Osteoblast (primary cell): ENCODE measurements around the gene ERC1. TPM values are rescaled to one million over a fixed set of nuclear protein-coding genes. Genes with fewer than 3 reads are reported as not detected.
"Not testable (repeated sequence)": the region's sequence is repeated elsewhere in the genome, so short reads cannot be mapped to it uniquely, and the experiment has no call there.

ENCODE experiments used
- DNase-seq: peaks from one replicate; pipeline ENCODE4 v3.0.0; 2011; ENCODE audit warnings: low spot score, mixed read lengths; ENCODE audit not compliant: insufficient read length; ENCODE audit errors: missing footprints
- H2AFZ ChIP-seq: 2 replicates; pipeline ENCODE4 v1.6.0; 2011; ENCODE audit warnings: mild to moderate bottlenecking, low read length
- H3K27ac ChIP-seq: 2 replicates; pipeline ENCODE4 v1.5.1; 2011; ENCODE audit warnings: mild to moderate bottlenecking, low read depth, low read length, moderate library complexity
- H3K27me3 ChIP-seq: 2 replicates; pipeline ENCODE4 v1.6.0; 2012; ENCODE audit warnings: mild to moderate bottlenecking, control low read depth, inconsistent platforms, low read length, moderate library complexity; ENCODE audit not compliant: insufficient read depth
- H3K36me3 ChIP-seq: 2 replicates; pipeline ENCODE4 v1.5.1; 2011; ENCODE audit warnings: mild to moderate bottlenecking, low read length, control low read depth, moderate library complexity; ENCODE audit not compliant: insufficient read depth
- H3K4me1 ChIP-seq: 2 replicates; pipeline ENCODE4 v1.5.1; 2011; ENCODE audit warnings: mild to moderate bottlenecking, low read length, control low read depth, moderate library complexity; ENCODE audit not compliant: insufficient read depth
- H3K4me2 ChIP-seq: 2 replicates; pipeline ENCODE4 v1.6.0; 2011; ENCODE audit warnings: mild to moderate bottlenecking, low read length; ENCODE audit not compliant: insufficient read depth
- H3K4me3 ChIP-seq: fragments of 200-600 bp; sonication (generic); 3 replicates; pipeline ENCODE4 v1.5.1; 2012; ENCODE audit warnings: mild to moderate bottlenecking, low read length, inconsistent platforms; ENCODE audit not compliant: insufficient read depth
- H3K79me2 ChIP-seq: 2 replicates; pipeline ENCODE4 v1.6.0; 2012; ENCODE audit warnings: mild to moderate bottlenecking, low read length, control low read depth, inconsistent platforms; ENCODE audit not compliant: insufficient read depth
- H3K9me3 ChIP-seq: 2 replicates; pipeline ENCODE4 v1.5.1; 2011; ENCODE audit warnings: low read depth, low read length, control low read depth
- H4K20me1 ChIP-seq: 2 replicates; pipeline ENCODE4 v1.6.0; 2012; ENCODE audit warnings: mild to moderate bottlenecking, low read length, control low read depth; ENCODE audit not compliant: insufficient read depth
- CTCF ChIP-seq: IDR thresholded peaks from 2 replicates; pipeline ENCODE4 v1.5.1; 2011; ENCODE audit warnings: mild to moderate bottlenecking, low read depth, low read length, moderate library complexity; ENCODE audit errors: extremely low read depth
- total RNA-seq: library from RNA; depleted of rRNA; stranded (reverse); fragments of >200 nt; gene quantifications from 2 replicates; pipeline ENCODE4 v1.2.3, GENCODE V29; 2012

ERC1 gene
- total RNA-seq, 1 donor, result 36.2 TPM

DNA sequence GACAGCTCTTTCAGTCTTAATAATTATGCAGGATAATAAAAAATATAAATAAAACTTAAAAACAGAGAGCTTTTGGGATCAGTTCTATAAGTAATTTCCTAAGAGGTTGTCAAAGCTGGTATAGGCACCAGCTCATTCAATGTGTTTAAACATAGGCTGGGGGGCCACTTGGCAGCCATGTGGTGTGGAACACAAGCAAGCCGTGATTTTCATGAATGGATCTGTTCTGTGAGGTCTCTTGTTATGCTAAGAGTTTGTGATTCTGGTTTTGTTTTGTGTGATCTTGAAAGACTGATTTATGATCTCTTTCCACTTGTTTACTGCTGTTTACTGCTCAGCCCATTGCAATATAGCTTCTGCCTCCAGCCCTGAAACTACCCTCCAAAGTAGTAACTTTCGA is 362.4 kb downstream of the ERC1 start:
- Histone ChIP-seq H3K27me3 (no peaks in the 10 kb centered on the region), H3K4me3 (no peak overlapping the region), H3K27ac (no peak overlapping the region), H3K4me2 (no peak overlapping the region), H3K4me1 (peaks cover 40% of the 10 kb centered on the region), H2AFZ (no peak overlapping the region), H3K9me3 (no peaks in the 10 kb centered on the region), H3K36me3 (no peaks in the 10 kb centered on the region), H4K20me1 (no peaks in the 10 kb centered on the region), H3K79me2 (peaks cover 2% of the 10 kb centered on the region)
- DNase-seq, result no peak
- TF ChIP-seq CTCF, result no peak

DNA sequence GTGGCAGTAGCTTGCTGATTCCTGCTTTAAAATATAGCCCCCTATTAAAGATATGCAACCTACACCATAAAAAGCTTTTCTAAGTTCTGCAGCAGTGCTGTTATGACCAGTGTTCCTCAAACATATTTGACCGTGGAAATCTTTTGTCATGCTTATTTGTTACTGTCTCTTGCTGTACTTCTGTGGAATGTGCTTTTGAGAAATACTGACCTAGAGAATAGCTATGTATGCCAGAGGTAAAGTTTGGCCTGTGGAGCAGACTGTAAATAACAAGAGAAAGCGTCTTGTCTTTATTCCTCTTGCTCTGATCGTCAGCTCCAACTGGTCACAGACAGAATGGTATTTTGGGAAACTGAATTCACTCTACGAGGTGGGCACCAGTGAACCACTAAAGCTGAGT is 364.4 kb downstream of the ERC1 start:
- Histone ChIP-seq H3K27me3 (no peaks in the 10 kb centered on the region), H4K20me1 (no peaks in the 10 kb centered on the region), H3K79me2 (peaks cover 2% of the 10 kb centered on the region), H3K4me1 (peaks cover 30% of the 10 kb centered on the region), H3K27ac (no peak overlapping the region), H3K9me3 (no peaks in the 10 kb centered on the region), H3K4me3 (no peak overlapping the region), H3K36me3 (no peaks in the 10 kb centered on the region), H2AFZ (no peak overlapping the region), H3K4me2 (no peak overlapping the region)
- no peak for DNase-seq
- no peak for TF ChIP-seq CTCF

DNA sequence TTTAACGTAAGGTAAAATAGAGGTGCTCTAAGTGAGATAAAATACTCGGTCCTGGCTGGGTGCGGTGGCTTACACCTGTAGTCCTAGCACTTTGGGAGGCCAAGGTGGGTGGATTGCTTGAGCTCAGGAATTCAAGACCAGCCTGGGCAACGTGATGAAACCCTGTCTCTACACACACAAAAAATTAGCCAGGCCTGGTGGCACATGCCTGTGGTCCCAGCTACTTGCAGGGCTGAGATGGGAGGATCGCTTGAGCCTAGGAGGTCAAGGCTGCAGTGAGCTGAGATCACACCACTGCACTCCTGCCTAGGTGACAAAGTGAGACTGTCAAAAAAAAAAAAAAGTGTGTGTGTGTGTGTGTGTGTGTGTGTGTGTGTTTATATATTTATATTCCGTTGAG is 364.8 kb downstream of the ERC1 start:
- H3K27me3 ChIP-seq, H3K4me3 ChIP-seq, H3K9me3 ChIP-seq, H3K79me2 ChIP-seq, H3K27ac ChIP-seq, H2AFZ ChIP-seq, H3K4me2 ChIP-seq, H4K20me1 ChIP-seq, DNase-seq, H3K36me3 ChIP-seq: not testable (repeated sequence)
- peaks cover 28% of the 10 kb centered on the region for H3K4me1 ChIP-seq

DNA sequence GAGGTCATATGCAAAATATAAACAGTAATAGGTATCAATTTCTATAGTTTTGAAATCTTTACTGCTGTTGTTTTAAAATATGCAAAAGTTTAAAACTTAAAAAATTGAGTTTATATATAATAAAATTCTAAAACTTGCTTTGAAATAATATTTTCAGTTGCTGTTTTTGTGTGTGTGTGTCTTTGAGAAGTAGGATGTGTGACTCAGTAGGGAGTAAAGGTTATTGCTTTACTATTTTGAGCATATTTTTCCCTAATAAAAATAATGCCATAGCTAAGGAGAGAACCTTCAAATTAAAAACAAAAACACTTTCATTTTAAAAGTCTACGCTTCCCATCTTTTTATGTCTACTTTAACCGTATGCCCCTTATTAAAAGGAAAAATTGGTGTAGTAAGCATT is 365.3 kb downstream of the ERC1 start:
- H2AFZ ChIP-seq, result no peak overlapping the region
- H4K20me1 ChIP-seq, result no peaks in the 10 kb centered on the region
- no peak overlapping the region for H3K4me2 ChIP-seq
- no peak for DNase-seq
- peaks cover 24% of the 10 kb centered on the region for H3K4me1 ChIP-seq
- no peaks in the 10 kb centered on the region for H3K27me3 ChIP-seq
- H3K9me3 ChIP-seq, result no peaks in the 10 kb centered on the region
- H3K79me2 ChIP-seq, result peaks cover under 1% of the 10 kb centered on the region
- no peak for TF ChIP-seq CTCF
- H3K4me3 ChIP-seq, result no peak overlapping the region
- H3K36me3 ChIP-seq, result no peaks in the 10 kb centered on the region
- no peak overlapping the region for H3K27ac ChIP-seq
